Heart left ventricle (tissue), 16 donors: Measurements from ENCODE around the gene AOX1. TPM values are rescaled to one million over a fixed set of nuclear protein-coding genes. Genes with fewer than 3 reads are reported as not detected.
A peak's percentile ranks its signal among the peaks of the same experiment; 100 is the strongest.

Source experiments
- ATAC-seq, 4 donors: fragments of 200-7000 bp; cut with Tn5 transposase; one replicate each; pipeline ENCODE4 v1.9.1; 2020 to 2022; ENCODE audit warnings: moderate library complexity in 4 of 4, mild to moderate bottlenecking in 3 of 4, moderate number of reproducible peaks in 1 of 4
- DNase-seq, 5 donors: peaks; one replicate each; pipeline ENCODE4 v3.0.0-alpha.2; 2020
- H3K27ac ChIP-seq, 12 donors: fragments of 200-600 bp; sonication (generic) in 4 of 12; one replicate each; pipeline versions ENCODE4 v1.5.0 to v1.8.0; 2016 to 2022; ENCODE audit warnings: mild to moderate bottlenecking in 2 of 12
- H3K27me3 ChIP-seq, 9 donors: fragments of 200-600 bp; sonication (generic) in 2 of 9; one replicate each; pipeline versions ENCODE4 v1.5.1 to v1.8.0; 2016 to 2022; ENCODE audit warnings: mild to moderate bottlenecking in 3 of 9
- H3K36me3 ChIP-seq, 9 donors: fragments of 200-600 bp; sonication (generic) in 2 of 9; one replicate each; pipeline versions ENCODE4 v1.5.0 to v1.8.0; 2018 to 2022; ENCODE audit warnings: mild to moderate bottlenecking in 2 of 9
- H3K4me1 ChIP-seq, 12 donors: fragments of 200-600 bp; sonication (generic) in 4 of 12; one replicate each; pipeline versions ENCODE4 v1.5.0 to v1.8.0; 2016 to 2022; ENCODE audit warnings: mild to moderate bottlenecking in 3 of 12
- H3K4me3 ChIP-seq, 12 donors: fragments of 200-600 bp; sonication (generic) in 4 of 12; one replicate each; pipeline versions ENCODE4 v1.5.0 to v1.8.0; 2017 to 2022; ENCODE audit warnings: mild to moderate bottlenecking in 9 of 12, moderate library complexity in 4 of 12
- H3K9me3 ChIP-seq, 12 donors: fragments of 200-600 bp; sonication (generic) in 4 of 12; one replicate each; pipeline versions ENCODE4 v1.5.0 to v1.8.0; 2016 to 2022; ENCODE audit warnings: mild to moderate bottlenecking in 1 of 12
- POLR2A ChIP-seq, 2 donors: fragments of 450-650 bp; IDR thresholded peaks; one replicate each; pipeline ENCODE4 v1.6.1; 2017; ENCODE audit warnings: antibody characterized with exemption in 2 of 2, mild to moderate bottlenecking in 2 of 2, moderate library complexity in 2 of 2
- WGBS, 4 donors: extraction: QIAGEN DNeasy Blood & Tissue Kit in 2 of 4; methylation state at CpG; one replicate each; pipeline versions ENCODE4 v1.1.5 to v1.1.7; 2013 to 2018; 5-methylcytosine and 5-hydroxymethylcytosine counted together
- intact Hi-C, 10 donors: fragments of 100-400 bp; cut with DNase I; formaldehyde crosslinking; loops; one replicate each; pipeline versions ENCODE4 v1.11.1 to v1.14.2; 2022
- polyA plus RNA-seq, 2 donors: library from polyadenylated mRNA; stranded (reverse); fragments of 200-250 nt; gene quantifications; one replicate each; pipeline ENCODE4 v1.2.3, GENCODE V29; 2013
- total RNA-seq, 9 donors: library from RNA; depleted of rRNA in 2 of 9; stranded (reverse); fragments of >200 nt in 2 of 9; fragmentation: NEBNext Ultra II Directional in 3 of 9; extraction: Animal tissue kit (Norgen Biotek cat#: 25700) in 3 of 9; gene quantifications; one replicate each; pipeline versions ENCODE4 v1.1.0 to v1.2.4, GENCODE V29; 2016 to 2023
- TF ChIP-seq, protein P1 (sequence below), 12 donors: fragments of 200-600 bp; sonication (generic) in 4 of 12; IDR thresholded peaks; one replicate each; pipeline versions ENCODE4 v1.5.0 to v1.8.0; 2018 to 2022; ENCODE audit warnings: antibody characterized with exemption in 12 of 12, mild to moderate bottlenecking in 5 of 12
- donor health status: ischemic (EF 13 %, LVEDD 7.1; RV severe dilation, severe dysfunction).
- donor health status: healthy with polysubstance abuse.
- donor health status: DM: no; HTN: yes; CAD: no.
- donor health status: DM: no; HTN: no; CAD: no.
- donor health status: ischemic (EF 25% LVEDD 6.9; RV normal size, moderate dysfunction).
- donor health status: ischemic (EF 25% LVEDD 5.7; RV mildly dilated, moderate dysfunction).
- donor health status: healthy.
- donor health status: DM: yes; HTN: yes; CAD: no.
- donor health status: ischemic (EF 35%, LVEDD 5.7; RV mildly dilated, moderate dysfunction).
- donor health status: nonischemic (EF 11% LVEDD 7.7; RV severe dilation, severe dysfunction).
- donor health status: DM: yes; HTN: yes; CAD: no.
- donor health status: PGD.
- donor health status: ischemic (EF 29% LVEDD 5.4; RV normal size, mild dysfunction).
- donor health status: nonischemic (EF 23%, LVEDD 6.1; RV moderate dilation, normal function).

Gene AOX1
- total and polyA plus RNA-seq, 11 donors, result 0.76 to 33.4 (median 2.9) TPM

DNA sequence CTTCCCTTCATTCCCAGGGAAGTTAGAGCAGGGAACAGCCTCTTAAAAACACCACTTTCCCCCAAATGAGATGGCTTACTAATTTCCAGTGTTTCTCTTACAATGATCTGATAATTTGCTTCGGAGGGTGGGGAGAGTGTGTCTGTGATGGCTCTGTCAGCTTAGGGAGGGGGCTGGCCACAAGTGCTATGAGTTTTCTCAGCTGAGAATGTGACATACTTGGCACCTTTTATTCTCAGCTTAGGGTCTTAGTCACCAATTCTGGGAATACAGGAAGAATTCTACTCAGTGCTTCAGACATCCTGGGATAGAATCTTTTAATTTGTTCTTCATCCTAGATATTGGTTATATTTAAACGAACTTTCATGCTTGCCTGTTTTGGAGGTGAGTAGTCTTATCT is 64.4 kb downstream of the AOX1 start:
- no peak for TF ChIP-seq POLR2A (IDR thresholded peaks at IDR 0.05)
- TF ChIP-seq, protein P1, sequence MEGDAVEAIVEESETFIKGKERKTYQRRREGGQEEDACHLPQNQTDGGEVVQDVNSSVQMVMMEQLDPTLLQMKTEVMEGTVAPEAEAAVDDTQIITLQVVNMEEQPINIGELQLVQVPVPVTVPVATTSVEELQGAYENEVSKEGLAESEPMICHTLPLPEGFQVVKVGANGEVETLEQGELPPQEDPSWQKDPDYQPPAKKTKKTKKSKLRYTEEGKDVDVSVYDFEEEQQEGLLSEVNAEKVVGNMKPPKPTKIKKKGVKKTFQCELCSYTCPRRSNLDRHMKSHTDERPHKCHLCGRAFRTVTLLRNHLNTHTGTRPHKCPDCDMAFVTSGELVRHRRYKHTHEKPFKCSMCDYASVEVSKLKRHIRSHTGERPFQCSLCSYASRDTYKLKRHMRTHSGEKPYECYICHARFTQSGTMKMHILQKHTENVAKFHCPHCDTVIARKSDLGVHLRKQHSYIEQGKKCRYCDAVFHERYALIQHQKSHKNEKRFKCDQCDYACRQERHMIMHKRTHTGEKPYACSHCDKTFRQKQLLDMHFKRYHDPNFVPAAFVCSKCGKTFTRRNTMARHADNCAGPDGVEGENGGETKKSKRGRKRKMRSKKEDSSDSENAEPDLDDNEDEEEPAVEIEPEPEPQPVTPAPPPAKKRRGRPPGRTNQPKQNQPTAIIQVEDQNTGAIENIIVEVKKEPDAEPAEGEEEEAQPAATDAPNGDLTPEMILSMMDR (IDR thresholded peaks at IDR 0.05), result no peak
- Histone ChIP-seq H3K36me3 (no peaks in the 10 kb centered on the region), H3K27me3 (peaks cover 0 to 5% (median 0%) of the 10 kb centered on the region in 9 donors), H3K4me1 (no peaks in the 10 kb centered on the region), H3K9me3 (no peaks in the 10 kb centered on the region), H3K4me3 (no peak overlapping the region), H3K27ac (peak overlapping the region in 1 of 12 donors; percentile 10)
- intact Hi-C loops, result no loop called here
- peak in 1 of 4 donors; percentile 45 for ATAC-seq
- DNase-seq, result no peak
- 49 to 57% (median 52%) methylated on average over 2 of the region's 2 CpGs for WGBS, 4 donors

- intact Hi-C loops, result no loop called here
- H3K4me3 ChIP-seq, result no peak overlapping the region
- no peak overlapping the region for H3K27ac ChIP-seq
- no peak for ATAC-seq
- no peak for DNase-seq
- H3K4me1 ChIP-seq, result no peaks in the 10 kb centered on the region
- no peaks in the 10 kb centered on the region for H3K36me3 ChIP-seq
- WGBS, 4 donors, result 18 to 64% (median 59%) methylated on average over 1 of the region's 1 CpG
- no peaks in the 10 kb centered on the region for H3K9me3 ChIP-seq
- peaks cover 0 to 5% (median 0%) of the 10 kb centered on the region in 9 donors for H3K27me3 ChIP-seq
- TF ChIP-seq, protein P1 (IDR thresholded peaks at IDR 0.05), result no peak
- TF ChIP-seq POLR2A (IDR thresholded peaks at IDR 0.05), result no peak
These were observed 66.3 kb downstream of the AOX1 start for GRCh38 chr2:200652158-200652557.

- TF ChIP-seq, protein P1 (IDR thresholded peaks at IDR 0.05), result no peak
- no peak for TF ChIP-seq POLR2A (IDR thresholded peaks at IDR 0.05)
- ATAC-seq (no peak), DNase-seq (no peak)
- Histone ChIP-seq H3K4me3 (no peak overlapping the region), H3K4me1 (no peaks in the 10 kb centered on the region), H3K27me3 (peaks cover 0 to 5% (median 0%) of the 10 kb centered on the region in 9 donors), H3K36me3 (no peaks in the 10 kb centered on the region), H3K27ac (no peak overlapping the region), H3K9me3 (no peaks in the 10 kb centered on the region)
- intact Hi-C loops, result no loop called here
- WGBS, 4 donors, result 79 to 87% (median 83%) methylated on average over 3 of the region's 3 CpGs
These were observed 67.2 kb downstream of the AOX1 start for GRCh38 chr2:200653021-200653420.

DNA sequence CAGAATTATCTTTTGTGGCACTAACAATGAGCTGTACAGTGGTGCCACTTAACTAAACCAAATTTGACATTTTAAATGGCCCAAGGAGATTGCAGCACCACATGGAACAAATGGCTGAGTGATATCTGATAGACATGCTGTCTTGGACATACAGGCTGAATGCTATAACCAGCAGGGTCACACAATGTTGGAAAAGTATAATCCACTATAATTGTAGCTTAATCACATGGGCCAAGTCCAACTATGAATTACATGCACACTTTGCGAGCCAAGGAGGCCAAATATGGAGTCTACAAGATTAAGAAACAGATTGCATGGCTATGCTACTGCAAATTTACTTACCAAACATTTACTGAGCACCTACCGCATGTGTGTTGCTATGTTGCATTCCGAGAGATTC is 69.0 kb downstream of the AOX1 start:
- H3K27me3 ChIP-seq, result peaks cover 0 to 5% (median 0%) of the 10 kb centered on the region in 9 donors

More for the DNA sequence above, 69.0 kb downstream of the AOX1 start:
- no peaks in the 10 kb centered on the region for H3K36me3 ChIP-seq
- no peak overlapping the region for H3K27ac ChIP-seq
- no peaks in the 10 kb centered on the region for H3K4me1 ChIP-seq
- TF ChIP-seq, protein P1 (IDR thresholded peaks at IDR 0.05), result no peak
- no peak for TF ChIP-seq POLR2A (IDR thresholded peaks at IDR 0.05)
- H3K9me3 ChIP-seq, result no peaks in the 10 kb centered on the region
- intact Hi-C loops, result no loop called here
- 85 to 92% (median 87%) methylated on average over 3 of the region's 3 CpGs for WGBS, 4 donors
- DNase-seq (no peak), ATAC-seq (no peak)
- H3K4me3 ChIP-seq, result no peak overlapping the region
